Activated effector memory CD4-positive, alpha-beta T cell treated with Interleukin-2 at 50 U/mL for 16 hours (primary cell): Measurements from ENCODE around the gene FAM110A.
"Not testable (repeated sequence)": the region's sequence is repeated elsewhere in the genome, so short reads cannot be mapped to it uniquely, and the experiment has no call there.

Experiments used
- DNase-seq: peaks from one replicate; pipeline ENCODE4 v3.0.0-alpha.2; 2020

FAM110A gene

DNA sequence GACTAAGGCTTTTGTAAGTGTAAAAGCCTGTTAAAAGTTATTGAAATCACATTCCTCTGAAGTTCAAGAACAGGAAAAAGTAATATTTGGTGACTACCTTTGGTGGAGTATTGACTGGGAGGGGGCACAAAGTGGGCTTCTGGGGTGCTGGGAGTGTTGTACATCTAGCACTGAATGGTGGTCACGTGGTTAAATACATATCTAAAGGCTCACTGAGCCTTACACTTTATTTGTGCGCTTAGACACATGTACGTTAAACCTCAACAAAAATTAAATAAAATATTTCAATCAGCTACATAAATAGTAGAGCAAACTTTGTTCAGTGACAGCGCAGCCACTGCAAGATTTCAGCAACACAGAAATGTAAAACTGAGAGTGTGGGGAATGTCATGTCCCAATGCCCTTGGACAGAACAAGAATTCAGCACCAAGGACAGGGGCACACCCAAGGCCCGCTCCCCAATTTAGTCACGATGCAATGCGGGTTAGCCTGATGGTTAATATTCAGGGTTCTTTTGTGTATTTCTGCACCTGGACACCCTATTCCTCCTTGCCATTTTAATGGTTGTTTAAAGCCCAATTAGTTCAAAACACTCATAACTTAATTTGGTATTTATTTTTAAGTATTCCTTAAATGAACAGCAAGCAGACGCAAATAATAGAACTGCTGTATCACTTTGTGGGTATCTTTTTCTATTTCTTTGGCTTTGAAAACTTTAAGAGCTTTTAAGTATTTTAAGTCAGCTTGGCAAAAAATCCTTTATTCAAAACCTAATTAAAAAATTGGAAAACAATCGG, 45.2 kb downstream of the FAM110A start:
- no peak for DNase-seq

DNA sequence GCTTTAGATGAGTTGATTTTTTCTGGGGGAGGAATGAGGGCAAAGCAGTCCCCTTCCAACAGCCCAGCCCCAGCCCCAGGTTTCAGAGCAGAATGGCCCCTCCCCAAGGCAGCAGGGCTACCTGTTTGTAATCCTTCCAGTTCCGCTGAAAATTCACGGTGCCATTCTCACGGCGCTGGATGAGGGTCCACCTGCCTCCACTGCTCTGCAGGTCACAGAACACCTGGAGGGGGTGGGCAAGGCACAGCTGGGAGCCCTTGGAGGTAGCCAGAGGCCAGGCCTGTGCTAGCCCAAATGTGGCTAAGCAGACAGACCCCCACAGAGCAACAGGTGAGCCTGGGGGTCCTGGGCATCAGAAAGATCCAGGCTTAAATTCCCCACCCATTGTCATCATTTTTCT, 46.1 kb downstream of the FAM110A start:
- no peak for DNase-seq

DNA sequence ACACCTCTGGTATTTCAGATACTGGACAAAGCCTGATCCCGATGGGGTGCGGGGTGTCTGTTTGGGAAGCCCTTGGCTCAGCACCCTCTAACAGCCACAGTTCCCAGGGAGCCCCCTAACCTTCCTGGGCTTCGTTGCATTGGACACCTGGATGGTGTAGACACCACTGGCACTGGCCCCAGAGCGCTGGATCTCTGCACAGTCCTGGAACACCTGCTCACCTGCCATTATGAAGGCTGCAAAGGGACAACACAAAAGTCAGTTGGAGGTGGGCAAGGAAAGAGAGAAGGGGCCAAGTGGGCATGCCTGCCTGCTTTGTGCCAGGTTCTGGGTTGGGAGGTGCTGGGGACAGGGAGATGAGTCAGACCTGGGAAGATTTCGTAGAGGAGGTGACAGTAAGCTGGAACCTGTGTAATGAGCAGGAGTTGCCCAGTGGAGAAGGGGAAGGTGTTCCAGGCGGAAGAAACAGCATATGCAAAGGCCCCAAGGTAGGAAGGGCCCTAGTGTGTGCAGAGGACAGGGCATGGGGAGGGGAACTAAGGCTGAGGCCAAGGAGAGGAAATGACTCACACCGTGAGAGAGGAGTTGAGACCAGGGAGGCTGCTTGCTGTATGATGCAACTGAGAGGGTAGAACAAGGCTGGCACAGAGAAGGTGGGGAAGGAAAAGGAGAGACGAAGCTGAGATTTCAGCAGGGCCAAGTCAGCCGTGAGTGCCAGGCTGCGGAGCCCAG, 47.7 kb downstream of the FAM110A start:
- DNase-seq: no peak

DNA sequence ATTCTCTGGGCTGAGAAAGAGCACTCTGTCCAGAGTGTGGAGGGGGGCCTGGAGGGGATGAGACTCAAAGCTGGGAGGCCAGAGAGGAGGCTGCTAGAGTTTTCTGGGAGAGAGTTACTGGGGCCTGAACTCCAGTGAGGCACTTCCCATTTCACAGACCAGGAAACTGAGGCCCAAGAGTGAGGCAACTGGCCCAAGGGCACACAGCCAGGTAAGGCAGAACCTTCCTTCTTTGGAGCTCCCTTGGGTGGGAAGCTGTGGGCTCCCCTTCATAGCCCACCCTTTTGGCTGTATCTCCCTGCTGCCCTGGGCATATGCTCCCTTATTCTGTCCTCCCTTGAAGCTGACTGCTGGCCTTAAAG, 48.2 kb downstream of the FAM110A start:
- no peak for DNase-seq

DNA sequence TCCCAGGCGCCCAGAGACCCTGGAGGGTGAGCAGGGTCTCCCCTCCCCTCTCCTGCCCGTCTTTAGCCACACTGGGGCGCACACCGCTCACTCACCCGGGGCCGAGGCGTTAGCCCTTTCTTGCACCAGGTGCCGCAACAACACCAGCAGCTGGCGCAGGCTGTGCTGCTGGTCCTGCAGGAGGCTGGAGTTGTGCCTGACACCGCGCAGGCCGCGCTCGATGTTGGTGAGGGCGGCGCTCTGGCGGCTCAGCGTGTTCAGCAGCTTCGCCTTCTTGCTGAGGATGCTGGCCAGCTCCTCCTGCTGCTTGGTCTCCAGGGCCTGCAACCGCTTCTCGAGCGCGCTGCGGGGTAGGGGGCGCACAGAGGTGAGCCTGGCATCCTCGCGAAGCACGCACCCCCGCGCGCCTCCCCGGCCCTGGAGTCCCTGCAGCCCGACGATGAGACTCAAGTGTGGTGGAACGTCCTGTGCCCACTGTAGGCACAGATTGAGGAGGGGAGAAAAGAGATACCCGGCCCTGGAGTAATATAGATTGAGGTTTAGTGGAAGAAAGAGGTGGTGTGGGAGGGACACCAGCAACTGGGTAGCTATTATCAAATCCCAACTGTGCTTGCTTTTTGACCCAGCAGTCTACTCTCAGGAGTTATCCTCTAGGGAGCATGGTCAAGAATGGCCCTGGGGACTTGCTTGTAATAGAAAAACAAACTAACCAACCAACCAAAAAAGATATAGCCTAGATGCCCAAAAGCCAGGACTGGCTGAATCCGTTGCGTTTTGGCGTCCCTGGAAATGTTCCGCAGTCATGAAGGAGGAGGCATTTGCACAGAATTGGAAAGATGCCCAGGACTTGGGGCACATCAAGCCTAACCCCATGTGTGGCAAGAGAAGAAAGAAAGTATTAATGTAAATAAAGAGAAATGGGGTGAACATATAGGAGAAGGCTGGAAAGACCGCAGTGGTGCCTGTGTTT, 51.8 kb downstream of the FAM110A start:
- no peak for DNase-seq

DNA sequence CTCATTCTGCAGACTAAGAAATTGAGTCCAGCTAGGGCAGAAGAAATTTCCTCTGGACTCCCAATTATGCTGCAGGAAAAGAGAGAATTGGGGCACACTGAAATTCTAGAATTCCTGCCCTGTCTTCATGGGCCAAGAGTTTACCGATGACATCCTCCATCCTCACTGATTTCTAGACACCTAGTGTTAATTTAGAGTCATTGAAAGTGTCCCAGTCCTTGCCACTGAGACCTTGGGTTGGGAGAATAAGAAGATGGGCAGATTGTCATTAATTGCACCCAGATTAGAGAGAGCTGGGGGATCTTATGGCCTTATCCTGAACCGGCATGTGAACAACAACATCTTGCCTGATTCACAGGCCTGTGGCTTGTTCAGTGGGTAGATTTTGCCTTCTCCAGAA, 53.6 kb downstream of the FAM110A start:
- DNase-seq: no peak

DNA sequence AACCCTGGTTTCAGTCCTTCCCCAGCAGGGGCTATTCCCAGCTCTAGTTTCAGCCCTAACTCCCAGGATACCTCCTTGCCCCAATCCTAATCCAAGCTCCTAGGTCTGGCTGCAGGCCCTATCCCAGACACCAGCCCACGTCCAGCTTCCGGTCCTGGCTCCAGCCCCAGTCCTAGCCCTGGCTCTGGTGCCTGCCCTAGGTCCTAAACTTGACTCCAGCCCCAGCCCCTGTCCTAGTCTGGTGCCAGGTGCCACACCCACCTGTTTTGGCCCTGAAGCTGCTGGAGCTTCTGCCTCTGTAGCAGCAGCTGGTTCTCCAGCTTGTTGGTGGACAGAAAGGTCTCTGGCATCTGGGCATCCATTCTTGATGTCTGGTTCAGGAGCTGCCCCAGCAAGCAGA, 54.5 kb downstream of the FAM110A start:
- no peak for DNase-seq

DNA sequence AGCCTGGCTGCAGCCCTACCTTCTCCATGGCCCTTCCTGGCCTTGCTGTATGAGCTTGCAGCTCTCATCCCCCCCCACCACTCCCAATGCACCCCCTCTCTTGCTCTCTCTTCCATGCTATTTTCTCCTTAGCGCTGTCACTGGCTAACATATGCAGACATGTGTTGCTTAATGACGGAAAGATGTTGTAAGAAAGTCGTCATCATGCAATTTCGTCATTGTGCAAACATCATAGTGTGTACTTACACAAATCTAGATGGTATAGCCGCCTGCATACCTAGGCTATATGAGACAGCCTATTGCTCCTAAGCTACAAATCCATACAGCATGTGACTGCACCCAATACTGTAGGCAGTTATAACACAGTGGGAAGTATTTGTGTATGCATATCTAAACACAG, 55.6 kb downstream of the FAM110A start:
- no peak for DNase-seq

DNA sequence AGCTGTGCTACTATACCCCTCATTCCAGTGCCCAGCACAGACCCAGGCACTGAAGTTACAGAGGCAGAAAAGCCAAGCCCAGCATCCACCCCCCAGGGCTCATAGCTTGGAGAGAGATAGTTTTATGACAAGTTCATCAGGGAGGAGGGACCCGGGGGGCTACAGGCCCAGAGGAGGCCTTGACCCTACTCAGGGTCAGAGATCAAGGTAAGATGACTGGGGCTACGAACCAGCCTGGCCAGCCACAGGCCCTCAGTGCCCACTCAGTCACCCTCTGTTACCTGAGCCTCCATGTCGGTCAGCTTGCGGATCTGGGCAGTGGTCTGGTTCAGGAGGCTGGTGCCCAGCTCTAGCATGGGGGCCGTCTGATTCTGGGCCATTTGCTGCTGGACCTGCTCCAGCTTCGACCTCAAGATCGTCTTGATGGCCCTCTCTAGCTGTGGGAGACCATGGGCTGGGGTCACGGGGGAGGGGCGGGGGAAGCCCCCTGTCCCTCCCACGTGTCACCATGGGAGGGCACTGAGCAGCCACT, 56.5 kb downstream of the FAM110A start:
- DNase-seq: no peak

DNA sequence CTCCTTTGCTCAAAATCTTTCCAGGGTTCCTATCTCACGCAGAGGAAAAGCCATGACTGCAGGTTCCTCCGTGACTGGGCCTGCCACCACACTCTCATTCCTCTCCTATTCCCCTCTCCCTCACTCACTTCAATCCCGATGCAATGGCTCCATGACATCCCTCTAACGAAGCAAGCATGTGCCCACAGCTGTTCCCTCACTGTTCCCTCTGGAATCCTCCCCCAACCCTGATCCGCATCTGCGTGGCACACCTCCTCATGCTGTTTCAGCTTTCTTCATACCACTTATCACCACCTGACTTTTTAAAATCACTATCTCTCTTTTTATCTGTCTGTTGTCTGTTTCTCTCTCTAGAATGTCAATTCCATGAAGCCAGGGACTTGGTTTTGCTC, 57.1 kb downstream of the FAM110A start:
- DNase-seq: no peak

DNA sequence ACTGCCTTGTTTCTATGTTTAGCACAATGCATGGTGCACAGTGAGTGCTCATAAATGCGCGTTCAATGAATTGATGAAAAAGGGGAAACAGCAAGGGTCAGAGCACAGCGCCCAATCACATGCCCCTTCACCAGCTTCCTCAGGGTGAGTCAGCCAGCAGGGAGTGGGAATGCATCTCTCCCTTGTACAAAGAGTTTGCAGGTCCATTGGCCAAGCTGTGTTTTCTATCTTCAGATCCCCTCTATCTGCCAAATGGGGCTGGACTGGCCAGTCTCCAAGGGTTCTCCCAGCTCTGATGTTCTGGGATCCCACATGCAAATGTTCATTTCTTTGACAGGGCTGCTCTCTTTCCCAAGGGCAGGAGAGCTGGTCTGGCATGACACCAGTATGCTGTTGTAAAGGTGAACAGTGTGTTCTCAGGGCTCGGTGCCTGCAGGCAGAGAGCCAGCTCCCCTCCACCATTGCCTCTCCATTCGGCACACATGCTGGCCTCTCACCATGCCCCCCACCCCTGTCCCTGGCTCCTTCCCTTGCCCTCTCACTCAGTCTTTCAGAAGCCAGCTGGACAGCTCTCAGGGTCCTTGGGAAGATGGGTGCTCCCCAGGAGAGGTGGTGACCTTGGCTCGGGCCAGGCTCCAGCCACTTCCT, 57.7 kb downstream of the FAM110A start:
- DNase-seq: no peak

DNA sequence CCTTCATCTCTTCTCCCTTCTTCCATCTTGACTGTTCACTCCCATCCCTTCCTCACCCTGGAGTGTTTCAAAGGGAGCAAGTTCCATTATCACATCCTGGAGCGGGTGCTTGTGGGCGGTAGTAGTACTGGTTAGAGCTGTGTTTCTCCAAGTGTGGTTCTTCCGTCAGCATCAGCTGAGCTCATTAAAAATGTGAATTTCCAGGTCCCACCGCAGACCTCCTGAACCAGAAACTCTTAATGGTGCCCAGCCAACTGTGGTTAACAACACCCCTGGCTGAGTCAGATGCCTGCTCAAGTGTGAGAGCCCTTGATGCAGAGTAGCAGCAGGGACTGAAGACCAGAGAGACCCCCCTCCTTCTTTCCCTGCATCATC, 58.2 kb downstream of the FAM110A start:
- no peak for DNase-seq

DNA sequence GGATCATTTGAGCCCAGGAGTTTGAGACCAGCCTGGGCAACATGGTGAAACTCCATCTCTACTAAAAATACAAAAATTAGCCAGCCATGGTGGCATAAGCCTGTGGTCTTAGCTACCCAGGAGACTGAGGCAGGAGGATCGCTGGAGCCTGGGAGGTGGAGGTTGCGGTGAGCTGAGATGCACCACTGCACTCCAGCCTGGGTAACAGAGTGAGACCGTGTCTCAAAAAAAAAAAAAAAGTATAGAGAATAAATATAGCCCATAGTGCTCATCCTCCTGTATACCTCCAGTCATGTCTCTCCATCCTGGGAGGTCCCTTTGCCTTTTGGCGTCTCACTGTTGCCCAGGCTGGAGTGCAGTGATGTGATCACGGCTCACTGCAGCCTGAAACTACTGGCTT, 58.9 kb downstream of the FAM110A start:
- DNase-seq: not testable (repeated sequence)
